AG10803 (cell line): ENCODE data around the gene SENP7.
"Not testable (repeated sequence)": the region's sequence is repeated elsewhere in the genome, so short reads cannot be mapped to it uniquely, and the experiment has no call there.

Source experiments
- DNase-seq: peaks from one replicate; pipeline ENCODE4 v3.0.0; 2010; ENCODE audit warnings: low read depth
- H3K4me3 ChIP-seq: 2 replicates; pipeline ENCODE4 v1.5.1; 2011; ENCODE audit warnings: mild to moderate bottlenecking, low read length, control low read depth
- TF ChIP-seq, protein P1 (sequence below): conservative IDR thresholded peaks from 2 replicates; pipeline ENCODE4 v1.5.1; 2011; ENCODE audit warnings: mild to moderate bottlenecking, low read length, control low read depth, inconsistent platforms

SENP7 gene, protein sequence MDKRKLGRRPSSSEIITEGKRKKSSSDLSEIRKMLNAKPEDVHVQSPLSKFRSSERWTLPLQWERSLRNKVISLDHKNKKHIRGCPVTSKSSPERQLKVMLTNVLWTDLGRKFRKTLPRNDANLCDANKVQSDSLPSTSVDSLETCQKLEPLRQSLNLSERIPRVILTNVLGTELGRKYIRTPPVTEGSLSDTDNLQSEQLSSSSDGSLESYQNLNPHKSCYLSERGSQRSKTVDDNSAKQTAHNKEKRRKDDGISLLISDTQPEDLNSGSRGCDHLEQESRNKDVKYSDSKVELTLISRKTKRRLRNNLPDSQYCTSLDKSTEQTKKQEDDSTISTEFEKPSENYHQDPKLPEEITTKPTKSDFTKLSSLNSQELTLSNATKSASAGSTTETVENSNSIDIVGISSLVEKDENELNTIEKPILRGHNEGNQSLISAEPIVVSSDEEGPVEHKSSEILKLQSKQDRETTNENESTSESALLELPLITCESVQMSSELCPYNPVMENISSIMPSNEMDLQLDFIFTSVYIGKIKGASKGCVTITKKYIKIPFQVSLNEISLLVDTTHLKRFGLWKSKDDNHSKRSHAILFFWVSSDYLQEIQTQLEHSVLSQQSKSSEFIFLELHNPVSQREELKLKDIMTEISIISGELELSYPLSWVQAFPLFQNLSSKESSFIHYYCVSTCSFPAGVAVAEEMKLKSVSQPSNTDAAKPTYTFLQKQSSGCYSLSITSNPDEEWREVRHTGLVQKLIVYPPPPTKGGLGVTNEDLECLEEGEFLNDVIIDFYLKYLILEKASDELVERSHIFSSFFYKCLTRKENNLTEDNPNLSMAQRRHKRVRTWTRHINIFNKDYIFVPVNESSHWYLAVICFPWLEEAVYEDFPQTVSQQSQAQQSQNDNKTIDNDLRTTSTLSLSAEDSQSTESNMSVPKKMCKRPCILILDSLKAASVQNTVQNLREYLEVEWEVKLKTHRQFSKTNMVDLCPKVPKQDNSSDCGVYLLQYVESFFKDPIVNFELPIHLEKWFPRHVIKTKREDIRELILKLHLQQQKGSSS

DNA sequence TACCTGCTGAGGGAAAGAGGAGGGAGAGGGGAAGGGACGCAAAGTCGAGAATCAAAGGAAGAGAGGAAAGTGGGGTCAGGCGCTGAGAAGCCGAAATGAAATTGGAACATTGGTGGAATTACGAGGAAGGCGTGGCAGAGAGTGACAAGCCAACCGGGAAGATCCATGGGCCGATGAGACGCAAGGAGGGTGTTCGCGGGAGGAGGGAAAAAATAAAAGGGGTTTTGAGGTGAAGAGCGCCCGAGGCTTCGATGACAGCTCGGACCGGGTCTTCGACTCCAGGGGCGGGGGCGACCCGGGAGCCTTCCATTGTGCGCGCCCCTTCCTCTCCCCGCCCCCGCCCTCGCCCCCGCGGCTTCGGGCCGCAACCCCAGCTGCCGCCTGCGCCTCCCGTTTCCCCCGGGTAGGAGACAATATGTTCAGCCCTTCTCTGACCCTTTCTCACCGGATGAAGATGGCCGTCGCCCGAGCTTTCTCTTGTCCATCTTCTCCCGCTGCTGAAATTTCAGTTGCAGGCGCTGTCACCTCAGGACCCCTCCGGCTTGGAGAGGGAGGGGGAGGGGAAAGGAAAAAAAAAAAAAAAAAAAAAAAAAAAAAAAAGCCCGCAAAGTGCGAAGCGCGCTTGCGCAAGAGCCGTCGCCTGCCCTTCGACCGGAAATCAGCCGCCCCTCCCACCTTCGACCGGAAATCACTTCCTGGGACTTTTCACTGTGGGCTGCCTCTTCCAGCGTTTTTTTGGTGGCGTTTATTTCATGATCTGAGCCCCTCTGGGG, at the start of gene SENP7:
SENP7 (minus strand) TSS at position 567 of the 773 bp plus-strand sequence; CDS start at position 485, 82 bp downstream.
- TF ChIP-seq, protein P1, sequence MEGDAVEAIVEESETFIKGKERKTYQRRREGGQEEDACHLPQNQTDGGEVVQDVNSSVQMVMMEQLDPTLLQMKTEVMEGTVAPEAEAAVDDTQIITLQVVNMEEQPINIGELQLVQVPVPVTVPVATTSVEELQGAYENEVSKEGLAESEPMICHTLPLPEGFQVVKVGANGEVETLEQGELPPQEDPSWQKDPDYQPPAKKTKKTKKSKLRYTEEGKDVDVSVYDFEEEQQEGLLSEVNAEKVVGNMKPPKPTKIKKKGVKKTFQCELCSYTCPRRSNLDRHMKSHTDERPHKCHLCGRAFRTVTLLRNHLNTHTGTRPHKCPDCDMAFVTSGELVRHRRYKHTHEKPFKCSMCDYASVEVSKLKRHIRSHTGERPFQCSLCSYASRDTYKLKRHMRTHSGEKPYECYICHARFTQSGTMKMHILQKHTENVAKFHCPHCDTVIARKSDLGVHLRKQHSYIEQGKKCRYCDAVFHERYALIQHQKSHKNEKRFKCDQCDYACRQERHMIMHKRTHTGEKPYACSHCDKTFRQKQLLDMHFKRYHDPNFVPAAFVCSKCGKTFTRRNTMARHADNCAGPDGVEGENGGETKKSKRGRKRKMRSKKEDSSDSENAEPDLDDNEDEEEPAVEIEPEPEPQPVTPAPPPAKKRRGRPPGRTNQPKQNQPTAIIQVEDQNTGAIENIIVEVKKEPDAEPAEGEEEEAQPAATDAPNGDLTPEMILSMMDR: no peak
- H3K4me3 ChIP-seq: peak within 1 kb of the TSS; percentile 87
- DNase-seq: peak; percentile 80

DNA sequence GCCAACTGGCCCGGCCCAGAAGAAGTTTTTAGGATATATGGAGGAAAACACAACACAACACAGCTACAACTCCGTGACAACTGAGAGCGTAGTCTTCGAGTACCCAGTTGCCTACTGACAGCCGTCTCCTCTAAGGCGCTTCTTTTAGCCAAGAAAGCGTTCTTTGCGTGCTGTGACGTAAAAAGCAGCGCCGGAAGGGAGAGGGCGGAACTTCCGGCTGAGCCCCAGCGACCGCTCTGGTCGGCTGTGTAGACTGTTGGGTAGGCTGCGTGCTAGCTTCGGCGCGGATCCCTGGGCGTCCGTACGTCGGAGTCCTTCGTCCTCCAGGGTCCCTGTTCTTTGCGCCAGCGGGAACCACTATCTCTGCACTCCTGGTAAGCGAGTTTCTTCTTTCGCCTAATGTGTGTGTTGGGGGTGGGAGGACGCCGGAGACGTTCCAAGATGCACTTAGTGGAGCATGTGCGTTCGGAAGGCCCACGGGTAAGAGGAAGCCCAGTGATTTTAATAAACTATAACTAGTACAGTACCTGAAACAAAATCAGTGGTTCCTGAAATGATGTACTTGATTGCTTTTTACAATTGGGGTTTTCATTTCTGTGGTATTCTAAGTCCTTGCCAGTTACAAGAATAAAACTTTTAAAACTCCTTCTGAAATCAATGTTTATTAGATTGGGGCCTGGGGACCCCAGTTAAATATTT, 48.8 kb upstream of the SENP7 start, which contains the start of gene TRMT10C:
TRMT10C (plus strand) TSS at position 239 of the 699 bp plus-strand sequence. CDS start 2,914 bp downstream, outside the sequence.
- peak; percentile 89 for DNase-seq
- TF ChIP-seq, protein P1: no peak
- H3K4me3 ChIP-seq: peak within 1 kb of the TSS; percentile 97

DNA sequence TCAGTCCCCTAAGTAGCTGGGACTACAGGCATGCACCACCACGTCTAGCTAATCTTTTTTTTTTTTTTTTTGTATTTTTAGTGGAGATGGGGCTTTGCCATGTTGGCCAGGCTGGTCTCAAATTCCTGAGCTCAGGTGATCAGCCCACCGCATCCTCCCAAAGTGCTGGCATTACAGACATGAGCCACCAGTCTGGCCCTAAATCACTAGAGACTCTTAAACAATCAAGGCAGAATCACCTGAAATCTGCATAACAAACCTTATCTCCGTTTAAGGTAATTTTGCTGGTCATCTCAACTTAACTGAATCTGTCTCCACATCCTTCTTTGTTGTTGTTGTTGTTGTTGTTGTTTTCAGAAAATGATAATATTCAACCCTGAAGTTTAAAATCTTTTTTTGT, 43.1 kb upstream of the SENP7 start:
- TF ChIP-seq, protein P1: no peak
- no peak for DNase-seq
- H3K4me3 ChIP-seq: no peak overlapping the region

DNA sequence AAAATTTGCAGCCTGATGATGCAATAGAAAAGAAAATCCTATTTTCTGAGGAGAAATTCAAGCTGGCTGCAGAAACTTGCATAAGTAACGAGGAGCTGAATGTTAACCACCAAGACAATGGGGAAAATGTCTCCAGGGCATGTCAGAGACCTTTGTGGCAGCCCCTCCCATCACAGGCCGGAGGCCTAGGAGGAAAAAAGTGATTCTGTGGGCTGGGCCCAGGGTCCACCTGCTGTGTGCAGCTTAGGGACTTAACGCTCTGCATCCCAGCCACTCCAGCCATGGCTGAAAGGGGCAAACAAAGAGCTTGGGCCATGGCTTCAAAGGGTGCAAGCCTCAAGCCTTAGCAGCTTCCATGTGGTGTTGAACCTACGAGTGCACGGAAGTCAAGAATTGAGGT, 40.4 kb upstream of the SENP7 start:
- not testable (repeated sequence) for DNase-seq, H3K4me3 ChIP-seq

DNA sequence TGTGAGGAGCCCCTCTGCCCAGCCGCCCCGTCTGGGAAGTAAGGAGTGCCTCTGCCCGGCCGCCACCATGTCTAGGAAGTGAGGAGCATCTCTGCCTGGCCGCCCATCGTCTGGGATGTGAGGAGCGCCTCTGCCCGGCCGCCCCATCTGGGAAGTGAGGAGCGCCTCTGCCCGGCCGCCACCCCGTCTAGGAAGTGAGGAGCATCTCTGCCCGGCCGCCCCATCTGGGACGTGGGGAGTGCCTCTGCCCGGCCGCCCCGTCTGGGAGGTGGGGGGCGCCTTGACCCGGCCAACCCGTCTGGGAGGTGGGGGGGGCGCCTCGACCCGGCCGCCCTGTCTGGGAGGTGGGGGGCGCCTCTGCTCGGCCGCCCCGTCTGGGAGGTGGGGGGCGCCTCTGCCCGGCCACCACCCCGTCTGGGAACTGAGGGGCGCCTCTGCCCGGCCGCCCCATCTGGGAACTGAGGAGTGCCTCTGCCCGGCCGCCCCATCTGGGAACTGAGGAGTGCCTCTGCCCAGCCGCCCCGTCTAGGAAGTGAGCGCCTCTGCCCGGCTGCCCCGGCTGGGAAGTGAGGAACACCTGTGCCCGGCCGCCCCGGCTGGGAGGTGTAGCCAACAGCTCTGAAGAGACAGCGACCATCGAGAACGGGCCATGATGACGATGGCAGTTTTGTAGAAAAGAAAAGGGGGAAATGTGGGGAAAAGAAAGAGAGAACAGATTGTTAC, 38.5 kb upstream of the SENP7 start:
- DNase-seq, H3K4me3 ChIP-seq: not testable (repeated sequence)

DNA sequence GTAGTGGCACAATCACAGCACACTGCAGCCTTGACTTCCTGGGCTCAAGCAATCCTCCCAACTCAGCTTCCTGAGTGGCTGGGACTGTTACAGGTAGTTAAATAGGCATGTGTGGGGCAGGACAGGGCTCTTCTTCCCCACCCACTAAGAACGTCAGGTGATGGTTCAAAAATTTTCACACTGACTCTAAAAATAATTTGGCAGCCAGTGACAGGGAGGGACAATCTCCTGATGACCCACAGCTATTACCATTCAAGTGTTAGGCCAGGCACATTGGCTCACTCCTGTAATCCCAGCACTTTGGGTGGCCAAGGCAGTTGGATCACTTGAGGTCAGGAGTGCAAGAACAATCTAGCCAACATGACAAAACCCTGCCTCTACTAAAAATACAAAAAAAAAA, 36.5 kb upstream of the SENP7 start:
- DNase-seq: no peak
- TF ChIP-seq, protein P1: no peak
- H3K4me3 ChIP-seq: no peak overlapping the region
